OCI-M2 (cell line): ENCODE data around the gene PKMYT1.
A peak's percentile ranks its signal among the peaks of the same experiment; 100 is the strongest.

Experiments
- DNase-seq: peaks from one replicate; lab custom pipeline; 2025; ENCODE audit not compliant: unreplicated experiment; lab: John Stamatoyannopoulos, UW

Gene PKMYT1

GRCh38 chr16:2980227-2981176, at the start of gene PKMYT1:
TSS of gene PKMYT1 (minus strand) at chr16:2980446. CDS start at chr16:2979657, 789 bp downstream.
- DNase-seq: peak; percentile 41

- DNase-seq: no peak
Observed at GRCh38 chr16:3029491-3030221, 49.4 kb upstream of the PKMYT1 start.

- no peak for DNase-seq
Observed at GRCh38 chr16:3028716-3029319, 48.6 kb upstream of the PKMYT1 start.

GRCh38 chr16:3027983-3028715, 47.9 kb upstream of the PKMYT1 start:
- no peak for DNase-seq

- no peak for DNase-seq
Observed at GRCh38 chr16:3027489-3027795, 47.2 kb upstream of the PKMYT1 start.

- no peak for DNase-seq
Observed at GRCh38 chr16:3026609-3027488, 46.6 kb upstream of the PKMYT1 start.

- no peak for DNase-seq
Observed at GRCh38 chr16:3026003-3026378, 45.7 kb upstream of the PKMYT1 start.

- no peak for DNase-seq
Observed at GRCh38 chr16:3025032-3026002, 45.1 kb upstream of the PKMYT1 start.

- DNase-seq: peak; percentile 77
Observed at GRCh38 chr16:3023669-3024478, 43.6 kb upstream of the PKMYT1 start, which contains the start of the genes HCFC1R1 and THOC6. TSS of gene HCFC1R1 (minus strand) at chr16:3023942. CDS start at chr16:3023941, 1 bp downstream. TSS of gene THOC6 (plus strand) at chr16:3024035. CDS start at chr16:3024327, 292 bp downstream.

GRCh38 chr16:3023415-3023668, 43.1 kb upstream of the PKMYT1 start:
- no peak for DNase-seq

- no peak for DNase-seq
Observed at GRCh38 chr16:3022684-3023414, 42.6 kb upstream of the PKMYT1 start.

GRCh38 chr16:3022208-3022683, 42.0 kb upstream of the PKMYT1 start:
- no peak for DNase-seq

GRCh38 chr16:3021449-3022207, 41.4 kb upstream of the PKMYT1 start:
- no peak for DNase-seq

- no peak for DNase-seq
Observed at GRCh38 chr16:3020604-3021448, 40.6 kb upstream of the PKMYT1 start.

GRCh38 chr16:3020247-3020603, 40.0 kb upstream of the PKMYT1 start, which contains the start of gene TNFRSF12A:
TSS of gene TNFRSF12A (plus strand) at chr16:3020368. CDS start at chr16:3020398, 30 bp downstream.
- no peak for DNase-seq
